GM13976 (cell line): ENCODE data around the gene GBE1.

Experiments used
- DNase-seq: peaks from one replicate; pipeline ENCODE4 v3.0.0; 2012; ENCODE audit warnings: low spot score
- CTCF ChIP-seq: IDR thresholded peaks from 2 replicates; pipeline ENCODE4 v1.5.1; 2012; ENCODE audit warnings: borderline replicate concordance, mild to moderate bottlenecking; ENCODE audit not compliant: insufficient read depth; ENCODE audit errors: extremely low read depth, missing control alignments, control extremely low read depth
- in situ Hi-C: fragments of 300-500 bp; cut with MboI; formaldehyde crosslinking; loops from one replicate; pipeline ENCODE4 v1.12.0; 2022; ENCODE audit warnings: low sequenced_read_pairs, mixed read lengths, inconsistent platforms; ENCODE audit not compliant: unreplicated experiment

Gene GBE1

DNA sequence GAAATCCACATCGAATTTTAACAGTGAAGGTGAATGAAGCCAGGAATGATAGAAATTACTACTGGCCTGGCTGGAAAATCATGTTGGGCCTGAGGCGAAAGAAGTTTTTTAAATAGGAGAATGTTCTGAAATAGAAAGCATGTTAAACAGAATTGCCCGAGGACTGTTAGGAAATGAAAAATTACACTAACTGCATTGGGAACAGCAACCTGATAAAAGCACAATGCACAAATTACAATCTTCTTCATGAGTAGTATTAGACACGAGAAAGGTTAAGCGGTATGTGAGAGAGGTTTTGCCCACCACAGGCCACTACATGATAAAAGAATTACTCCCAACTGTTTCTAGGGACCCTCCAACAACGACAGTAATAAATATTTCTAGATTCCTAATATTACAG is 18.9 kb downstream of the GBE1 start:
- no peak for DNase-seq
- in situ Hi-C loops = no loop called here

DNA sequence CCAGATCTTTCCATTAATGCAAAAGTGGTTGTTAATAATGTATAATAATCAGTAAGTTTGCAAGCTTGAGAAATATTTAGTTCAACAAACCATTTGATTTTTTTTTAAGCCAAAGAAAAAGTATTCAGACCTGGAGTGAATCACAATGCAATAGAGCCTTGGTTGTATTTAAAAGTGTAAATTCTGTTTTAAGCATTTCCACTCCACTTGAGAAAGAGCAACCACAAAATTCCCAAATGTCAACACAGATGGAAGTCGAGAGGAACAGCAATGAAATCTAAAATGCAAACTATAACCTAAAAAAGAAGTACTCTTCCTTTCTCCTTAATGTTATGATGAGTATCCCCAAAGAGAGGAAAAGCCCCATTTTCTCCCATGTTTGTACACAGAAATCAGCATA is 20.2 kb downstream of the GBE1 start:
- TF ChIP-seq CTCF = no peak
- no peak for DNase-seq
- in situ Hi-C loops = no loop called here

More for the DNA sequence above, 18.9 kb downstream of the GBE1 start:
- TF ChIP-seq CTCF = no peak

DNA sequence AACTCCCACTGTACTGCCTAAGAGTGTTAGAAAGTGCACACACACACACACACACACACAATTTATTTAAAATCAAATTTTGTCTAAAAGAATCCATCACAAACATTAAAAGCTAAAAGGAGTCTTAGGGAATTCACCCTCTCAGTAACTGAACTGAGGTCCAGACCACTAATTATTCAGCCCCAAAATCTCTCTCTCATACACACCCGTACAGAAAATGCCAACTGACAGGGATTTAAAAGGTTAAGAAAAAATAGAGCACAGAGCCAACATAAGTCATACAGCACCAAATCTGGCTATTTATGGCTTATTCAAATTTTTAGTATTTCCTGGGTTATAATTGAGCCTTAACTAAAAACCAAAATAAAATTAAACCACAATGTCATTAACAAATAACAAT is 20.7 kb downstream of the GBE1 start:
- TF ChIP-seq CTCF = no peak
- in situ Hi-C loops = no loop called here
- DNase-seq = no peak

DNA sequence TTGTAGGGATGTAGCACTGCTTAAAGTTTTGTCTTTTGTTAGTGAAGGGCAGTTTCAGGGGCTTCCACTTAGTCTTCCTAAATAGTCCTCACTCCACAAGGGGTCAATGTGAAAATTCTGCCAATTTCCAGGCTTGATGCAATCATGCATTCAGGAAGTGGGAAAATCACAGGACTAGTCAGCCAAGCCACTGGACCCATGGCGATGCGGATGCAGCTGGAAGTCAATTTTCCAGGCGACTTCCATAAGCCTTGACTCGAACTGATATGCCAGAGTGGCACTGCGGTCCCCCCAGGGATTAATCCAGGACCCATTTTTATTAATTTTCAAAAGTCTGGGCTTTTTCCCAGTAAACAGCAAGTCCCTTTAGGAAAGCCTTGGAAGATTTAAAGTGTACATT is 26.1 kb downstream of the GBE1 start:
- TF ChIP-seq CTCF = no peak
- no peak for DNase-seq
- in situ Hi-C loops = no loop called here

GRCh38 chr3:81734742-81735141 is 26.7 kb downstream of the GBE1 start:
- DNase-seq = no peak
- in situ Hi-C loops = no loop called here
- no peak for TF ChIP-seq CTCF

GRCh38 chr3:81732642-81733041 is 28.8 kb downstream of the GBE1 start:
- DNase-seq = no peak
- no peak for TF ChIP-seq CTCF
- in situ Hi-C loops = no loop called here
